NCI-H526 (cell line): ENCODE results near the gene PCGF3.
"Not testable (repeated sequence)": the region's sequence is repeated elsewhere in the genome, so short reads cannot be mapped to it uniquely, and the experiment has no call there.

Experiments
- DNase-seq, 2 experiments: peaks; one replicate each; lab custom pipeline; 2025; lab: John Stamatoyannopoulos, UW

Gene PCGF3

GRCh38 chr4:725391-726234, 20.0 kb downstream of the PCGF3 start:
- no peak for DNase-seq

GRCh38 chr4:726235-726787, 20.7 kb downstream of the PCGF3 start:
- DNase-seq = no peak

DNA sequence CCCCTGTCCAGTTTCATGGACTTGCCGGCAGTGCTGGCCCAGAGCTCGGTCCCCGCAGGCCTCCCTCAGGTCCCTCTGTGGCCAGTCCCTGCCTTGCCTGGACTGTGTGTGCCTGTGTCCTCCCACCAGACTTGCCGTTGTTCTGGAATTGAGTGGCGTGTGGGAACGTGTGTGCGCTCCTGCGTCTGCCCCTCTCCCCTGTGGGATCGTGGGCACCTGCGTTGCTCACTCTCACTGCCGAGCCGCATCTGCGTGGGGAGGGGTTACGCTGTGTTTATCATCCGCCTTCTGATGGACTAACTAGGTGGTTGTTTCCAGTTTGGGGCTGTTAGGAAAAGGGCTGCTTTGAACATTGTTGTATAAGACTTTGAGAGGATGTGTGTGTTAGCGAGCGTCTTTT, 21.2 kb downstream of the PCGF3 start:
- DNase-seq = no peak

- DNase-seq = no peak
Measured at GRCh38 chr4:727576-727975, 21.9 kb downstream of the PCGF3 start.

DNA sequence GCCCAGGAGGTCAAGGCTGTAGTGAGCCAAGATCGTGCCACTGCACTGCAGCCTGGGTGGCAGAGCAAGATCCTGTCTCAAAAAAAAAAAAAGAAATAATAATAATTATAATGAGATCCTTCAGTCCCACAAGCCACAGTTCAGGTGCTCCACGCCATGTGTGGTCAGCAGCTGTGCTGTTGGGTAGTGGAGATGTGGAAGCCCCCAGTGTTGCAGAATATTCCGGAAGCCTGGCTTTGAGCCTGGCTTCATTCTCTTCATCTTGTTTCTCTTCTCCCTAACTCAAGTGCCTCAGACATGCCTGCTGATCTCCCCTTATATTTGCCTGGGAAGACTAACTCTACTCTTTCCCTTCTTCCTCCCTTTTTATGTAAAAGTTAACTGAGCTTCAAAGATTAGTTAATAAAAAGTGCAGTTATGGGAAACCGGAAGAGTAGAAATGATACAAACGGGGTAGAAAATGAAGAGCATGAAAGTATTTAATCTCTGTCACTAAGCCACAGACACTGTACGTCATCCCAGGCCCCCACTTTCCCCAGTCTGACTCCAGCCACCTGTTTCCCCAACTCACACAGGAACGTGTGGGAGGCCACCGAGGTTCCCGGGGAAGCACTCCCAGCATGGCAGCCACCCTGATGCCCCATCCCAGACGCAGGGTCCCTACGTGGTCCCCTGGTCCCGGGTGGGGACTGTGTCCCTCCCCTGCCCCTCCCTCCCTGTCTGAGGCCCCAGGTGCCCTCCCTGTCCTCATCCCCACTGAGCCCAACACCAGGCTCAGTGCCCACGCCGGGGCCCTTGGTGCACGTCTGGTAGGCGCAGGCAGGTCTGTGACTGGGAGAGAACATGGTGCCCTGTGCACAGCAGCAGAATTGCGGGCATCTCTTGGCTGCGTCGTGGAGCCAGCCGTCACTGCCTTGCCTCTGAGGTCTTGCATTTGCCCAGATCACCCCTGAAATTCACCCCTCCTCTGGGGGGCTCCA, 24.0 kb downstream of the PCGF3 start:
- DNase-seq = no peak

DNA sequence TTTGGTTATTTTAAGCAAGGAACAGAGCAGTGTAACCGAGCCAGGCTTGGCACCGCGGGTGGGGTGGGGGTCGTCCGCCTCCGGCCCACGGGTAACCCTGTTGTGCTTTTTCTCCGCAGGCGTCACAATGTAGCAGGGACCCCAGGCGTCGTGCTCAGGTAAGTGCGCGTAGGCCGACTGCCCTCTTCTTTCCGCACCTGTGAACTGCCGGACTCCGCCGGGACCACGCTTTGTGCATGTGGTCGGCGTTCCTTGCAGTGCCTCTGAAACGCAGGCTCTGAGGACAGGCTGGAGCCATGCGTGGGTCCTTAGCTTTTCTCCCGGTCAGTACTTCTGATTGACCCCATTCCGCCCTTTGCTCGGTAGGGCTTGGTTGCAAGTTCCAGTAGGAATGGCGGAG, 24.9 kb downstream of the PCGF3 start:
- no peak for DNase-seq

DNA sequence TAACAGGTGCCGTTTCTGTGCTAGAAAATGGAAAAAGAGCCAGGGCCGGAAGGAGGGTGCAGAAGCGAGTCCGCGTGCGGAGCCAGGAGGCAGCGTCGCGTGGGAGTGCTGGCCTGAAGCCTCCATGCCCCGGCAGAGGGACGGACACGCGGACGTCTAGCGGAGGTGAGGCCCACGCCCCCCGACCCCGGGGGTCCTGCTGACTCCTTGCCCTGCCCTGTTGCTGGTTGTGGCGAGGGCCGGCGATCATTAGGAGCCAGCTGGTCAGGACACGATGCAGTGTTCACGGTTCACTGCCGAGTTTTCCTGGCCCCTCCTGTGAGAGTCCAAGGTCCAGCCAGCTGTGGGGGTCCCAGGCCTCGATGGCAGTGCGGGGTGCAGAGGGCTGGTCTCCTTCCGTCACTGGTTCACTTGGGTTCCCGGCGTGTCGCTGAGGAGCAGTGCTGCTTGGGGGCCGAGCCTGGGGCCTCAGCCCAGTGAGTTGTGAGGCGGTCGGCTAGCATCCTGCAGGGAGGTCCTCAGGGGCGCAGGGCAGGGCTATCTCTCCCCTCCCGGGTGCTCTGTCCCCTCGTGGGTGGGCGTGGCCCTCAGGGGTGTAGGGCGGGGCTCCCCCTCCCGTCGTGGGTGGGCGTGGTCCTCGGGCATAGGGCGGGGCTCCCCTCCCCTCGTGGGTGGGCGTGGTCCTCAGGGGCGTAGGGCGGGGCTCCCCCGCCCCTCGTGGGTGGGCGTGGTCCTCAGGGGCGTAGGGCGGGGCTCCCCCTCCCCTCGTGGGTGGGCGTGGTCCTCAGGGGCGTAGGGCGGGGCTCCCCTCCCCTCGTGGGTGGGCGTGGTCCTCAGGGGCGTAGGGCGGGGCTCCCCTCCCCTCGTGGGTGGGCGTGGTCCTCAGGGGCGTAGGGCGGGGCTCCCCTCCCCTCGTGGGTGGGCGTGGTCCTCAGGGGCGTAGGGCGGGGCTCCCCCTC, 25.6 kb downstream of the PCGF3 start:
- not testable (repeated sequence) for DNase-seq

- not testable (repeated sequence) for DNase-seq
Measured at GRCh38 chr4:731954-732353, 26.3 kb downstream of the PCGF3 start.

- no peak for DNase-seq
Measured at GRCh38 chr4:732486-732885, 26.9 kb downstream of the PCGF3 start.

- DNase-seq = no peak
Measured at GRCh38 chr4:732911-733630, 27.4 kb downstream of the PCGF3 start.

- DNase-seq = no peak
Measured at GRCh38 chr4:733631-733980, 28.0 kb downstream of the PCGF3 start.

DNA sequence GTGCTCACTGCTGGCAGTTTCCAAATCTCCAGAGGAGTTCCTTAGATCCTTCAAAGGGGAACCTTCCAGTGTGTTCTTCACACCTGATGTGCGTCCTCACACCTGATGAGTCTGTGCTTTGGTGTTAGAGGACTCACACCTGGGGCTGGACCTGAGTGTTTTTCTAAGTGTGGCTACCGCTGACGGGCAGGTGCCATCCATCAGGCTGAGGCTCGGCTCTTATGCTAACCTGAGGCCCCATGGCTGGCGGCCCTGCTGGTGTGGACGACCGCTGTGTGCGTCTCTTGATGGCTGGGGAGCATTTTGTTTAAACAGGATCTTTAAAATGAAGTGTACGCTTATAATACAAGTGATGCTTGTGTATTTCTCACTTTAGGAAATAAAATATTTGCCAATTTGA, 28.4 kb downstream of the PCGF3 start:
- DNase-seq = no peak

DNA sequence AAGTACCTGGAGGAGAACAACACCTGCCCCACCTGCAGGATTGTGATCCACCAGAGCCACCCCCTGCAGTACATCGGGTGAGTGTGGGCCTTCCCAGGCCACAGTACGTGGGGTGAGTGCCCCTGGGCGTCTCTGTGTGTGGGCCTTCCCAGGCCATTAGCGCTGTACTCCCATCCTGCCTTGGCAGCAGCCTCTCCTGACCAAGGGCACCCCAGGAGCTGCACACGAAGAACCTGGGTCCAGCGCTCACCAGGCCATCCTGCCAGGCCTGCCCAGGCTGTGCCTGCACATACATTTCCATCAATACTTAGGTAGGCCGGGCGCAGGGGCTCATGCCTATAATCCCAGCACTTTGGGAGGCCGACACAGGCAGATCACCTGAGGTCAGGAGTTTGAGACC, 29.3 kb downstream of the PCGF3 start:
- DNase-seq = no peak

- DNase-seq = no peak
Measured at GRCh38 chr4:735583-735982, 30.0 kb downstream of the PCGF3 start.

GRCh38 chr4:736561-736960, 30.9 kb downstream of the PCGF3 start:
- not testable (repeated sequence) for DNase-seq

- peak in 1 of 2 experiments; percentile 25 for DNase-seq
Measured at GRCh38 chr4:738781-739280, 33.2 kb downstream of the PCGF3 start.

- DNase-seq = no peak
Measured at GRCh38 chr4:739569-739968, 33.9 kb downstream of the PCGF3 start.

GRCh38 chr4:740011-740410, 34.4 kb downstream of the PCGF3 start:
- no peak for DNase-seq

GRCh38 chr4:740656-741282, 35.1 kb downstream of the PCGF3 start:
- DNase-seq = no peak

DNA sequence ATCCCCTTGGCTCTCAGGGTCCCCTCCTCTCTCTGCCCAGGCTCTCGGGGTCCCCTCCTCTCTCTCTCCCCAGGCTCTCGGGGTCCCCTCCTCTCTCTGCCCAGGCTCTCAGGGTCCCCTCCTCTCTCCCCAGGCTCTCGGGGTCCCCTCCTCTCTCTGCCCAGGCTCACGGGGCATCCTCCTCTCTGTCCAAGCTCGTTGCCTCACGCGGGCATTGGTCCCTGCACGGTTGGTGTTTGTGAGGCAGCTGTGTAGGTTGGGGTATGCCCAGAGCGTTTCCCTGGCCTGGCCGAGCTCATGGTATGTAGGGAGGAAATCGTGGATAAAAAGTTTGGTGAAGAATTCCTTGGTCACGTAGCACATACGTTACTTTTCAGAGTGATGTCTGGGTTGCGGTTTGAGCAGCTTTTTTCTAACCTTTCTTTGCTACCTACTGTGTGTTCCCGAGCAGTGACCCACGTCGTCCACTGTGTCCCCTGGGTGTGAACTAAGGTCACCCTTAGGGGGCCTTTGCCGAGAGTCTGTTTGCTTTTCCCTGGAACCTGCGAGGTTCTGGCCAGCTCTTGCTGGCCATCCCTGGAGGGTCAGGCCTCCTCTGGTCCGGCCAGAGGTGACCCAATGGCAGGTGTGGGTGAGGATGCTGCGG, 36.6 kb downstream of the PCGF3 start:
- no peak for DNase-seq
